NCI-H187 (cell line): Measurements from ENCODE around the gene DIS3L2.
"Not testable (repeated sequence)": the region's sequence is repeated elsewhere in the genome, so short reads cannot be mapped to it uniquely, and the experiment has no call there.

ENCODE experiments used
- DNase-seq, 2 experiments: peaks; one replicate each; lab custom pipeline; 2025; lab: John Stamatoyannopoulos, UW

DIS3L2 gene

GRCh38 chr2:232321156-232321816, 359.8 kb downstream of the DIS3L2 start:
- DNase-seq, result no peak

DNA sequence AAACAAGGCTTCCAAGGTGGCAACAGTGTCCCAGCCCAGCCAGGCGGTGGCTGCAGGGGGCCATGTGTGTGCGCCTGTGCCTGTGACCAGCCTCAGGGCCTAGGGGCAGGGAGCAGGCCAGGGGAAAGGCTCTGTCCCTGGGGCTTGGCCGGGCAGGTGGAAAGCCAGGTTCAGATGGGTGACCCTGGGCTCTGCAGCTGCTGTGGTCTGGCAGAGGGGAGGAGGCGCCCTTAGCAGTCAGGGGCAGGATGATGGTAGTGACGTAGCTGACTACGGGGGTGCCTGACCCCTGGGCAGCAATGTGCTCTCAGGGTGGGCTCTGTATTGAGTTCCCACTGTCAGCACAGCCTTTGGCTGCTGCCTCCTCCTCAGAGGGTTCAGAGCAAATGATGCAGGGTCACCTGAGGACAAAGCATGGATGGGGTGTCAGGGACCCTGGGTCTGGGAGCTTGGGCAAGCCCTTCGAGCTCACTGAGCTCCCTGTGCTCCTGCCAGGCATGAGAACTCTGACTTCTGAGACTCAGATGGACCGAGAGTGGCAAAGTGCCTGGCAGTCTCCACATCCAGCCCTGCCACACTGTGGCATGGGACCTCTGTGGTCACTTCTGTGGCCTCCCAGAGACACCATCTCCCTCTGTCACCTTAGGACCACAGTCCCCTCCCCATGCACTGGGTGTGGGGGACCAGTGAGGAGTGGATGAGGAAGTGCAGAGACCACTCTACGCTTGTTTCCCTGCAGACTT, 360.5 kb downstream of the DIS3L2 start:
- no peak for DNase-seq

DNA sequence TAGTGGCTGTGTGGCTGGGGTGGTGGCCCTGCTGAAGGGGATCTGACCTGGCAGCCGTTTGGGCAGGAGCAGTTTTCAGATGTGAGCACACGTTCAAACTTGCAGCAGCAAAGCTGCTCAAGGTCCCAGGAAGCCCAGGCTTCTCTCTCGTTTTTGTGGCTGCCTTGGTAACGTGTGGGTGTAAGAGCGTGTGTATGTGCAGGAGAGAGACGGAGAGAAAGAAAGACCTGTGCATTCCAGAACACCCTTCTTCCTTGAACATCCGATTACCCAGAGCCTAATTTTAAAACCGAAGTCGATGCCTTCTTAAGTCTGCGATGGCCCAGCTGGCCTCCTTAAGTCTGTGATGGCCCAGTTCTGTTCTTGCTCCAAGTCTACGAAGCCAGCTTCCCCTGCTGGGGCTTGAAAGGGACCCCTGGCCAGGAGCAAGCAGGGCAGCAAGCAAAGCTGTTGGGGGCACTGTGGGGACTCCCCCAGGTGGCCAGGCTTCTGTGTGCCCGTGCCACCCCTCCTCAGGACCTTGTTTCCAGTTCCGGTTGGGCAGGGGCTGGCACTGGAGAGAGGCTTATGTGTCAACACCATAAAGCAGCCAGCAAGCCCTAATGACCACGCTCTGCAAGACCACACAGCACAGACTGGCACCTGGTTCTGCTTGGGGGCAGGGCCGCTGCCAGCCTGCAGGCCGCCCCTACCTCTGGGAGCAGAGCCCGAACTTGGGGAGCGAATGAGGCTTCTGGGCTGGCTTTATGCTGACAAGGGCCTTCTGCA, 361.2 kb downstream of the DIS3L2 start:
- no peak for DNase-seq

DNA sequence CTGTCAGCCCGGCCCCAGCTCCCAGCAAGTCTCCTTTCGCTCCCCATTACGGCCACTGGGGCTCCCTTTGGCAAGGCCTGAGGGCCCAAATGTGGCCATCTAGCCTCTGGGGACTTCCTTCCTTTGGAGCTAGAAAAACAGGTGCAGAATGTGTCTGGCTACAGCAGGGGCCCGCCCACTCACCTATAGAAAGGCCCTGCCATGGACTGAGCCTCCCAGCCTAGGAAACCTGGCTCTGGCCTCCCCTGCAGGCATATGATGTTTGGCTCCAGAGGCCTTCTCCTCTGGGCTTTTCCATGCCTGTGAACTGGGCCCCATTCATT, 361.8 kb downstream of the DIS3L2 start:
- DNase-seq, result no peak

DNA sequence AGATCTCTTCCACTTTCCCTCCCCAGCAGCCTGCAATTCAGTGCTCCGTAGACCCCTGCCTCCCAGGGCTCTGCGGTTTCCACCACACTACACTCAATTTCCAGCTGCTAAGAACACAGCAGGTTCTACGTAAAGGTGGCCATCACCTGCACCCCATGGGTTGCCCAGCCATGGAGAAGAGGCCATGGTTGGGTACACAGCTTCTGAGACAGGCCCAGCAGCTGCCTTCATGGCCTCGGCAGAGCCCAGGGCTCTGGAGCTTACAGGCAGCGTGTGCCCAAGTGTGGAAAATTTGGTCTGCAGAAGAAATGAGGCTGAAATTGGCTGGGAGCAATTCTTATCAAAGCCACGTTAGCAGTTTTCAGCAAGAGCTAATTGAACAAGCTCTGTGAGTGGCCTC, 362.5 kb downstream of the DIS3L2 start:
- not testable (repeated sequence) for DNase-seq

DNA sequence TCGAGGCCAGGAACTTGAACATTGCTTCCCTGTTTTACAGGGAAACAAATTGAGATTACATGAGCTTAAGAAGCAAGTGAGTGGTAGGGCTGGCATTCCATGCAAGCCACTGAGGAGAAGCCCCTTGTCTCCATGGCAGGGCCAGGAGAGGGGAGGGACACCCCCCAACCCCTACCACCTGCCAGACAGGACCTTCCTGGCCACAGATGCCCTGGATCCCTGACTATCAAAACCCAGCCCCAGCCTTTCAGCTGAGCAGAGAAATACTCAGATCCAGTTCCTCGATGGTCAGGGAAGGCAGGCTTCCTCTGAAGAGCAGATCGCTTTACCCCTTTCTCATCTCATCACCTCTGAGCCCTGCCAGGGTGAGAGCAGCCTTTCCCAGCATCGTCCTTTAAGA, 363.3 kb downstream of the DIS3L2 start:
- DNase-seq, result no peak

DNA sequence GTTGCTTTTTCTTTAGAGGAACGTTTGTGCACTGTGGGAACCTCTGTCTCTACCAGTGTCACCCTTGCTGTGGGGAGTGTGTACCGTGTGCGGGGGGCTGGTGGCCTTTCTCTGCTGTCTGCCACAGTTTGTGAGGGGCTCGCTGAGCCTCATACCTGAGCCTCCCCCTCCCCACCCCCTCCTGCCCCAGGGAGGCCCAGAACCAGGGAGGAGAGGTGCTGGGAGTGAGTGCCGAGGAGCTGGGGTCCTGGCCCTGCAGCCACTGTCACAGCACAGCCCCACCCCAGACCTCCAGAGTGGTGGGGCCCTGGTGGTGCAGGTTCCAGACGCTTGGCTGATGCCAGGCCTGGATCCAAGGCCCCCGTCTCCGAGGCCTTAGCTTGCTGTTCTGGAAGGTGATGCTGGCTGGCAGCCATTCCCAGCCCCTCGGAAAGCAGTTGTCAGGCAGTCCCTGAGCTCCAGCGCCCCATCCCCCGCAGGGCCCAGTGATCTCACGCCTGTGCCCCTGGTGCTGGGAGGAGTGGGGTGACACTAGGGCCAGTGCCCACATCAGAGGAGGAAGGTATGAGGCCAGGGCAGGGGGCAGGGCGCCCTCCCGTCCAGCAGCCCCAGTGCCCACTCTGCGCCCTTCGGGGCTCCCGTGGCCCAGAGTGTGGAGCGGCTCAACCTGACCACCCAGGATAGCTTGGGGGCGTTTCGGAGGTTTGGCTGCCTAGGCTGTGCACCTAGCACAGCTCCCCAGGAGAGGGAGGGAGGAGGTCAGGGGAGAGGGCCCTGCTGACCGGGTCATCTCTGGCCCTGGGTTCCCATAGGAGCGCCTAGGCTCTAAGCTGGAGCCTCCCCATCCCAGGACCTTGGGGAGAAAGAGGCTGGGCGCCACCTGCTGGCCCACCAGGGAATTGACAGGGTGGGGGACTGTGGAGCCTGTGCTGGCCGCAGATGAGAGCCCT, 364.1 kb downstream of the DIS3L2 start:
- DNase-seq, result peak in 1 of 2 experiments; percentile 3

DNA sequence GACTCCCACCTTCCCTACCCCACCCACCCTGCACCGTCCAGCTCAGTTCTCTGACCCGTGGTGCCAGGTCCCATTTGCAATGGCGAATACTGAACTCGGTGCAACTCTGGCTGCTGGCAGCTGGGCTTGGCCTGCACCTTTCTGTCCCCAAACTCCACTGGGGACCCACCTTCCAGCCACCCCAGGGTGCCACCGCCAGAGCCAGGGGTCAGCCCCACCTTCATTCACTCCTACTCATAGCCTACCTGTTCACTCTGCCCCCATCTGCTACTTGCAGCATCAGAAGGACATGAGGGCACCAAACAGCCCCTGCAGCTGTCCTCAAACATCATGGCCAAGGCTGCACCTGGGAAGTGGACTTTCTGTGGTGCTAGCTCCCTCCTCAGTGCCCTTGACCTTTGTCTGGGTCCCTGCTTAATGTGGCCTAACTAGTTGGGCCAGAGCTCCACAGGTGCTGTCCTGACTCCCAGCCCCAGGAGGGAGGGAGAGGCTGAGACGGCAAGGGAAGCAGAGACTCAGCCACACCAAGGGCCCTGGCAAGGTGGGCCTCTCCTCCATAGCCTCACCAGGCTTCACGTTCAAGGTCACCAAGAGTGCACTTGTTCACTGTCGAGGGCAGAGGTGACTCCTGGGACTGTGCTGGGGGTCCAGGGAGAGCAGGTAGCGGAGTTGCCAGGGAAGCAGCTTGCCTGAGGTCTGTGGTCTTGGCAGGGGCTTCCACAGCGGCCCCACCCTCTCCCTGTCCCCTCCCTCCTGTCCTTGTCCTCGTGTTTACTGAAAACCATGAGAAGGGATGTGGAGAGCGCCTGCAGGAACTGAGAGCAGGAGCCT, 365.0 kb downstream of the DIS3L2 start:
- not testable (repeated sequence) for DNase-seq

- peak in 1 of 2 experiments; percentile 10 for DNase-seq
These were observed 365.9 kb downstream of the DIS3L2 start for GRCh38 chr2:232327105-232328031.

GRCh38 chr2:232328032-232328422, 366.5 kb downstream of the DIS3L2 start:
- DNase-seq, result no peak

DNA sequence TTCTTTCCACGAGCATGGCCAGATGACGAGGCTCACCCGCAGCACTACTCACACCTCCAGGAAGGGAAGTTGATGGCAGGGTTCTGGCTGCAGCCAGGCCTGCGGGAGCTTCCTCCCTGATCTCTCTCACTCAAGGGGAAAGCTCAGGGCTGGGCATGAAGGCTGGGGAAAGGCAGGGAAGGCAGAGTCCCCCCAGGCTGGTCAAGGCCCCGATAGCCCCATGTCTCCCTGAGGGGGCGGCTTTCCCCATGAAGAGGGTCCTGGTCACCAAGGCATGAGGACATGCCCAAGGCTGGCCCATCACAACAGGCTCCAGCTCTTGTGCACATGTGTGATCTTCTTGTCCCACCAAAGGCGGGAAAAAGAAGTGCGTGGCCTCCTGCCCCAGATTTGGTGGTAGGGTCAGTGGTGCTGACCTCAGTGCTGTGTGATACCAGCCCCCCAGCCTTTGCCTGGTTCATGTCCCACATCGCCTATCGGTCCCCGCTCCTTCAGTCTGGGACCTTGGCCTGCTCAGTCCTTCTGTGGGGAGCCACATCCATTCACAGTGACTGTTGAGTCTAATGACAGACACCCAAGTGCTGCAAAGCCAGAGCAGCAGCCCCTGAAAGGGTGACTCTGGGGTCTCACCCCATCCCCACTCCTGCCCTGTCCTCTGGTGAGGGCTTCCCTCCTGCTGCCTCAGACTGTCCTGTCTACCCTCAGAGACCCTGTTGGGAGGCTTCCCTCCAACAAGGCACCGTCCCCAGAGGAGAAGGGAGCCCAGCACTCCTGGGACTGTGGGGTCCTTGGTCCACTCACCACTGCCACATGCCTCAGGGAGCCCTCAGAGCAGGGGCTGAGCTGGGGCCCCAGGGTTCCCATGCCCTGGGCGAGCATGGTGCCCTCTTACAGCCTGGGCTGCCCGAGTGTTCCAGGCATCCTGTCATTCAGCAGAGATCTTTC, 367.3 kb downstream of the DIS3L2 start:
- DNase-seq, result no peak

DNA sequence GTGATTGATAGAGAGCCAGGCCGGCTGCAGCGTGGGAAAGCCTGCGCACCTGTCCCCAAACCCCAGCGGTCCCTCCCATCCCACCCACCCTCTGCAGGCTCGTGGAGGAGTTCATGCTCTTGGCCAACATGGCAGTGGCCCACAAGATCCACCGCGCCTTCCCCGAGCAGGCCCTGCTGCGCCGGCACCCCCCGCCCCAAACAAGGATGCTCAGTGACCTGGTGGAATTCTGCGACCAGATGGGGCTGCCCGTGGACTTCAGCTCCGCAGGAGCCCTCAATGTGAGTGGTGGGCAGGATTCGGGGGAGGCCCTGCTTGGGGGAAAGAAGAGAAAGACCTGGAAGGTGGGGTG, 368.2 kb downstream of the DIS3L2 start:
- DNase-seq, result no peak

GRCh38 chr2:232330068-232330999, 368.8 kb downstream of the DIS3L2 start:
- DNase-seq, result no peak

- not testable (repeated sequence) for DNase-seq
These were observed 369.5 kb downstream of the DIS3L2 start for GRCh38 chr2:232331061-232331460.

DNA sequence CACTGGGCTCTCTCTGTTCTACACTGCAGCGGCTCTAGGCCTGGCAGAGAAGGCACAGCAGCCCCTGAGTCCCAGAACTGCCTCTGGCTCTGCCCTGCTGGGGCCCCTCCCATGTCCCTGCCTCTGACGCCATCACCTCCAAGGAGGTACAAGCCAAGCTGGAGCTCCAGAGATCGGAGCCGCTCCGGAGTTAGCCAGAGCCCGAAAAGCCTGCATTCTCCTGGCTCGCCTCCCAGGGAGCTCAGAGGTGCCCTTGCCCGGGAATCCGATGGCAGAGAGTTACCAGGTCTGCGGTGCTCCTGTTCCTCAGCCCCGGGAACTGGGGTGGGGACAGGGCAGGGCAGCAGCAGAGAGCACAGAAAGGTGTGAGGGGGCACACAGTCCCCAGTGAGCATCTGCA, 370.1 kb downstream of the DIS3L2 start:
- DNase-seq, result not testable (repeated sequence)

DNA sequence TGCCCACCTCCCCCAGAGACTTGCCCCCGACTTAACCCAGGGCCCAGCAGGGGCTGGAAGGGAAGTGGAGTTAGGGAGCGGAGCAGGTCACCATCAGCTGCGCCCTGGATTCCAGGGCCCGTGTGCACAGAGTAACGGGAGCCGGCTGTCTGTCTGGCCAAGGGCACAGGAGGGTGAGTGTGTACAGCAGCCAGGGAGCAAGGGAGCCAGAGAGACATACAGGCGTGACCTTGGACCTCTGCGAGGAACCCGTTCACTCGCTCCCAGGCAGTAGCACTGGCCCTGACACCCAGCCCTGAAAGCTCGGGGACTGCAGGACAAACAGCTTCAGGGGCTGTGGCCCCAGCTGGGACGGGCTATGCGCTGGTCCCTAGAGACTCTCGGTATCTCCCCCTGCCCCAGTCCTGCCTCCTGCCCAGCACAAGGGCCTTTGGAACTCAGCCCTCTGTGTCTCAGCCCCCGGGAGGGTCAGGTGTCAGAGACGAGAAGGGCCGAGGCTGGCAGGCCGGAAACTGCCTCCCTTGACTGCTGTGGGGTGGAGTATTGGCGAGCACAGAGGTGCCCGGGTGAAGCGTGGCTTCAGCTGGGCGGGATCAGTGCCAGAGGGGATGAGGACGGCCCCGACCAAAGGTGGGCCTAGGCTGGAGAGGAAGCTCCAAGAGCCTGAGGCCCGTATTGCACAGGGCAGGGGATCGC, 370.9 kb downstream of the DIS3L2 start:
- not testable (repeated sequence) for DNase-seq

DNA sequence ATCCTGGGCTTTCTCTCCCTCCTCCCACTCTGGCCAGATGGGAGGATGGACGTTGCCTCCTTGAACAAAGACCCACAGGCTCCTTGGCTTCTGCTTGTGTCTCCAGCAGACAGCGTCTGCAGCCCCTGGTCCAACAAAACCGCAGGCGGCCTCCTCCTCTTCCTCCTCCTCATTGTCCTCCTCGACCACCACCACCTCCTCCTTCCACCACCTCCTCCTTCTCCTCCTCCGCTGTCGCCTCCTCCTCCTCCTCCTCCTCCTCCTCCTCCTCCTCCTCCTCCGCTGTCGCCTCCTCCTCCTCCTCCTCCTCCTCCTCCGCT, 371.4 kb downstream of the DIS3L2 start:
- DNase-seq, result no peak
